HG03520 (cell line): ENCODE data around the gene IRX6.

Source experiments
- ATAC-seq: cut with Tn5 transposase; IDR thresholded peaks from one replicate; pipeline ENCODE4 v1.9.1; 2021; ENCODE audit warnings: mild to moderate bottlenecking, moderate library complexity; ENCODE audit not compliant: unreplicated experiment

IRX6 gene

DNA sequence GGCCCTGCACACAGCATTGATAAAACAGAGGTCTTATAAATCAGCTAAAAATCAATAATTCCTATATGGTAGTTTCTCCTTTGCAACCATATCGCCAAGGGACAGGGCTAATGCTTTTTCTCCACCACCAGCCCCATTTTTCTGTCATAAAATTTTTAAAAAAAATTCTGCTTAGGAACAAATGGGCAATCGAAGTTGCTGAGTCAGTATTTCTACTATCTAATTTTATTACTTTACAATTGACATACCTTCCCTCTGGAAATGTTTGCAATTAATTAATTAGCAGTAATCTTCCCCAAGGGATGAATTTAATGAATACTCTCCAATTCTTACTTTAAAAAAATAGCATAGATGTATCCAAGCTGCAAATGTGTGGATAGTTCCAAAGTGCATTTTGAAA is 1.7 kb upstream of the IRX6 start:
- no peak for ATAC-seq

DNA sequence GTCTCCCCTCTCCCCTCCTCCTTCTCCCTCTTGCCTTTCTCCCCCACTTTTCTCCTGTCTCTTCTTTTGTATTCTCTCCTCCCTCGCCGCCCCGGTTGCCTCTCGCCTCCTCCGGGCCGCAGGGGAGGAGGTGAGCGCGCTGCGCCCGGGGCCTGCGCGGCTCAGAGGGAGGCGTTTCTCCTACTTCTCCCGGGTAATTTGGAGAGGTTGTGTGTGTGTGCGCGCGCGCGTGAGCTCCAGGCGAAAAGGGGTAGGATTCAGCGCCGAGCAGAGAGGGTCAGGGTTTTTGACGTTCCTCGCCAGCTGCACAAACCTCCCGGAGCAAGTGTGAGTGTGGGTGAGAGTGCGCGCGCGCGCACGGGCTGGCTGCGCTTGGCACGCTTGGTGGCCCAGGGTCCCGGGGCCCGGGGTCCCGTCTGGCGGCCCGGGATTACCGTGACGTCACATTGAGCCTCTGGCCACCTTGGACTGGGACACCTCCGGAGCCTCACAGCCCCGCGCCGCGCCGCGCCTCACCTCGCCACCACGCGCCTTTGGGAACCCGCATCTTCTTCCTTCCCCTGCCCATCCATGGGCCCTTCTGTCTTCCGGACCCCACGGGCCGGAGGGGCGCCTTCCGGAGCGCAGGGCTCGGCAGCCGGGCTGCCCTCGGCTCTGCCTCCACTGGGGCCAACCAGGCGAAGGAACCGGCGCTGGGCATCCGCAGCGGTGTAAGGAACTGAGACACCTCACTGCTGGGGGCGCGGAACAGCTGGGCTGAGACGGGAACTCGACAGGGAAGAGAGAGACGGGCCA is 479 bp downstream of the IRX6 start:
- ATAC-seq = no peak

DNA sequence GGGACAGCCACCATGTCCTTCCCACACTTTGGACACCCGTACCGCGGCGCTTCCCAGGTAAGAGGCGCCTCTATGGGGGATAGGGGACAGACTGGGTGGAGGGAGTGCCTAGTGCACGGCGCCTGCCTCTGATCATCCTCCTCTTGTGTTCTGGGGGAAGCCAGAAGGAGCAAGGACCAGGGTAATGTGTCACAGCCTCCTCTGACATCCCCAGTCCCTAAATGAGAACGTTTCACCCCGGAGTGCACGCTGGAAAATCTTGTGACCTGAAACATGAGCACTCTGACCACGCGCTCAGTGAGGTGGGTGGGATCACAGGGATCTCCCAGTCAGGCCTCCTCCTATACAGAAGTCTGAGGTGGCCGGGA is 1.1 kb downstream of the IRX6 start:
- no peak for ATAC-seq

DNA sequence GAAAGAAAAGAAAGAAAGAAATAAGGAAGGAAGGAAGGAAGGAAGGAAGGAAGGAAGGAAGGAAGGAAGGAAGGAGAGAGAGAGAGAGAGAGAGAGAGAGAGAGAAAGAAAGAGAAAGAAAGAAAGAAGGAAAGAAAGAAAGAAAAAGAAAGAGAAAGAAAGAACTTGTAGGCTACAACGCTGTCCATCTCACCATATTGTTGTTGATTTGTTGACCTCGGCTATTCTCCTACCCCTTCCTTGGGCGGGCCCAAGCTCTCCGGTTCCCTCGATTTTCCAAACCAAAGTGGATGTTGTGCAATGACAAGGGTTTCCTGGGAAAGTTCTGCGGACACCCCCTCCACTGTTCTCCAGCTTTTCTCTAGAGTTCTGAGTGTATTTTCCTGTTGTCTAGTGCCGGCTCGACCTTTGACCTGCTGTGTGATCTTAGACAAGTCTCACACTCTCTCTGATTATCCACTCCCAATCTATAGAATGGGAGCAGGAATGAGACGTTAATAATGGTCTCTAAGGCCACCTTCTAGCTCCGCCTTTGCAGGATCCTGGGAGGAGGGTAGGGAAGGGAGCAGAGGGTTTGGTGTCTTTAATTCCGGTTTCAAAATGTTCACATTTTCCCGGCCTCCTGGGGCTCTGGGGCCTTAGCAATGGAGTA is 1.6 kb downstream of the IRX6 start:
- ATAC-seq = no peak

DNA sequence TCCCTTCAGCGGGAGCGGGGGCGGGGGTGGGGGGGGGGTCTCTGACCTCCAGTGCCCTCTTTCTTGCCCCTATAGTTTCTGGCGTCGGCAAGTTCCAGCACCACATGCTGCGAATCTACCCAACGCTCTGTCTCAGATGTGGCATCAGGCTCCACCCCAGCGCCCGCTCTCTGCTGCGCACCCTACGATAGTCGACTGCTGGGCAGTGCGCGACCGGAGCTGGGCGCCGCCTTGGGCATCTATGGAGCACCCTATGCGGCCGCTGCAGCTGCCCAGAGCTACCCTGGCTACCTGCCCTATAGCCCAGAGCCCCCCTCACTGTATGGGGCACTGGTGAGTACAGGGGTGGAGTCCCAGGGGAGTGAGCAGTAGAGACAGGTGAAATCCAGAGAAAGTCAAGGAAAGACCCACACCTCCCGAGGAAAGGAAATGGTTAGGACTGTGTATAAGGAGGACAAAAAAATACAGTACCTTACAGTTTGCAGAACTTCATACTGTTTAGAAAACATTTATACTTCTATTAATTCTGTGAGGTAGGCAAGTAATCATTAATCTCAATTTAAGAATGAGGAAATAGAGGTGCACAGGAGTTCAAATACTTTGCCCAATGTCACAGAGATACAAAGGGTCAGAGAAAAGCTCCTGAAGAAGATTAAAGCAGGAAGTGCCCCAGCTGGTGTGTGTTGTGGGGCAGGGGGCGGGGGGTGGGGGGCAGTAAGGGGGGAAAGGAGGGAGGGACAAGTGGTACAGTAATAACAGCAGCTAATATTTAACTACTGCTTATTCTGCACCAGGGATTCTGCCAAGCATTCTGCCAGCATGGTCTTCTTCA is 2.5 kb downstream of the IRX6 start:
- ATAC-seq = no peak

DNA sequence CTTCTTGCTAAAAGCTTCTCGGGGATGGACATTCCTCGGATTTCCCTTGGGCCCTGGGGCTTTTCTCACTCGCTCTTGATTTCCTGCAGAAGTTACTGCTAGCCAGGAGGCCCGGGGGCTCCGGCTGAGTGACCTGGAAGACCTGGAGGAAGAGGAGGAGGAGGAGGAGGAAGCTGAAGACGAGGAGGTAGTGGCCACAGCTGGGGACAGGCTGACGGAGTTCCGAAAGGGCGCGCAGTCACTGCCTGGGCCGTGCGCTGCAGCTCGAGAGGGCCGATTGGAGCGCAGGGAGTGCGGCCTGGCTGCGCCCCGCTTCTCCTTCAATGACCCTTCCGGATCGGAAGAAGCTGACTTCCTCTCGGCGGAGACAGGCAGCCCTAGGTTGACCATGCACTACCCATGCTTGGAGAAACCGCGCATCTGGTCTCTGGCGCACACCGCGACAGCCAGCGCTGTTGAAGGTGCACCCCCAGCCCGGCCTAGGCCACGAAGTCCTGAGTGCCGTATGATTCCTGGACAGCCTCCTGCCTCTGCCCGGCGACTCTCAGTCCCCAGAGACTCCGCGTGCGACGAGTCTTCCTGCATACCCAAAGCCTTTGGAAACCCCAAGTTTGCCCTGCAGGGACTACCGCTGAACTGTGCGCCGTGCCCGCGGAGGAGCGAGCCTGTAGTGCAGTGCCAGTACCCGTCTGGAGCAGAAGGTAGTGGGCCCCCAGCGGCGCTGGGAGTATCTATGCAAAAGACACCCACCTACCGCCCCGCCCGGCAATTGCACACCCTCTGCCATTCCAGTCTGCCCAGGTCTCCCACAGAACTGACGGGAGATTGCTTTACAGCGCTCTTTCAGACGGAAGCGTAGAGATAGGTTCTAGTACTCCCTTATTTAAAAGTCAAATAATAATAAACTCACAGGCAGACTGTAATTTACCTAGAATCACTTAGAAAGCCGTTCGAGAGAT is 4.9 kb downstream of the IRX6 start:
- no peak for ATAC-seq

DNA sequence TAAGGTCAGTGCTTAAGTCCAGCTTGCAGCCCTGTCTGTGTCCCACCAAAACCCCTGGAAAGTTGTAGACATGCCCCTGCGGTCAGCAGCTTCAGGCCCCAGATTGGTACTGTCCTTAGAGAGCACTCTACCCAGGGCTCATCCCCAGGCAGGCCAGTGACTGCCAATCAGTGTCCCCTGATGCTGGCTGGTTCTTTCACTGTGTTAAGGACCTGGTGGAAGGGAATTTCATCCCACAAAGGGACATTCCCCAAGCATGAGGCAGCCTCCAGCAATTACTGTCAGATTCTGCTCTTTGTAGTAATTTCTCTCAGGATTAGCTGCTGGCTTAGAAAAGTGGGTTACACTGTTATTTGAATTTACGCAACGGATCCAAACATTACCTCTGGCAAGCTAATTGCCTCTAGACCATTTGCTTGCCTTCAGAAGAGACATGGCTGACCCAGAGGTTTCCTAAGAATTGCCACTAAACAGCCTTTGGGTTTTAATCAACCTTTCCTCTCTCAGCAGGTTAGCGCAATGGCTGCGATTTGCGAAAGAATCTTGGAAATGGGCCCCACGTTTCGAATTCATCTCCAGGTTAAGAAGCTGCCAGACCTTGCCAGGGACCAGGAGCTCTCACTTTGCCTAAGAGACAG is 5.9 kb downstream of the IRX6 start:
- ATAC-seq = no peak

DNA sequence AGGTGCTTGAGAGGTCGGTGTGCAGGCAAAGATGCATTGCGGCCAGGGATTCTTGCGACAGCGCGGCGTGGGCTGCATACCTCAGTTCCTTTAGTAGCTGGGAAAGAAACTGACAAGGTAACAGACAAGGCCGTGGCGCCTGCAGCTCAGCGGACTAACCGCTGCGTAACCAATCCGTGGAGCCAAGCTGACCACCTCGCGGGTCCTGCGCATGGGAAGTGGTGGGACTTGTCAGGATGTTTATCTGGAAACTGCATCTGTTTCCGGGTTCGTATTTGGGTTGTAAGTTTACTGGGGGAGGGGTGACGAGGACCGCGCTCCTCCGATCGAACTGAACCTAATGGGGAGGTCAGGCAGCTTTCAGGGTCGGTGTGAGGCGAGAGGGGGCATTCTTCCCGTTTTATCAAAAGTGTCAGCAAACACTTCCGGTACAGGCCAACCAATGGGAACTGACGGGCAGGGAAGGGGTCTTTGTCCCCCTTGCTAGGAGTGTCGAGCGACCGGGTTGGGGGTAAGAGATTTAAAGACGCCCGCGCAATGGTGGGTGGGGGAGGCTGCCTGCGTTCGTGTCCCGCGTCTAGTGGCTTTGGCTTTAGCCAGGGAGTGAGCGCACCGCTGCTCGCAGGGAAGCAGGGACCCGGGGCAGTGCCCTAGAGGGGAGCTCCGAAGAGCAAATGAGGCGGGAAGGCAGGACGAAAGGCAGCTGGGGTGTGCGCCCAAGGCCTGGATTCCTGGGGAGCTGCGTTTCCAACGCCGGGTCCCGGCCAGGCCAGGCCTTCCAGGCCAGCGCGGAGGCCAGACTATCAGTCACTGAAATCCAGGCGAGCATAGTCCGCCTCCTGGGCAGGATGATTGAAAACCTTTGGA is 7.0 kb downstream of the IRX6 start:
- no peak for ATAC-seq

DNA sequence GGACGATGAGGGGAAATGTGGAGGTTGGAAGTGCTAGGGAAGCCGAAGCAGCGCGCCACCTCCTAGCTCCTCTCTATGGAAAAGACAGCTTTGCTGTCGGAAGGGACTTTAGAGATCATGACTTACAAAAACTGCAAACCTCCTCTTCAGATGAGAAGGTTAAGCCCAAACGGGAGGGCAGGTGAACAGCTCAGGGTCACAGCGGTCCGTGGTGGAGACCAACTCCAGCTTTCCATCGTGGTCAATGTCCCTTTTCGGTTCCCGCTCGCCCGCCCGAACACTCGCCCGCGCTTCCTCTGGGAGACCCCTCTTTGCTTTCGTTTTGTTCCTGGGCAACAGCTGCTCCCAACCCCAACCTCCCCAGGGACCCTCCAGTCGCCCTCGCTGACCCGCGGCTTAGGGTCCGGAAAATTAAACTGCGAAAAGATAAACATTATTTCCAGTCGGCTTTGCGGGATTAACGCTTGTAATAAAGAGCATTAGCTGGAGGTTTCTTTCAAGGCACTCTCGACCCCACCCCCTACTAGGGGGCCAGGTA is 7.7 kb downstream of the IRX6 start:
- ATAC-seq = no peak

DNA sequence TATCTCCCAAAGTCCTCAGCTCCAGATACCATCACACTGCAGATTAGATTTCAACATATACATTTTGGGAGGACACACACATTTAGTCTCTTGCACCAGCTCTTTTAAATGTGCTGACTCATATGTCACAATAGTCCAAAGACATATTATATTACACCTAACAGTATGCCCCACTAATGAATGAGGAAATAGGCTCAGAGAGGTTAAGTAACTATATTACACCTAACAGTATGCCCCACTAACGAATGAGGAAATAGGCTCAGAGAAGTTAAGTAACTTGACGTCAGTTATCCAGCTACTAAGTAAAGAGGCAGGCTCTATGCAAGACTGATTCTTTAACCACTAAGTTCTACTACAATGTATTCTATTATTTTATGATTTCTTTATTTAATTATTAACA is 9.7 kb downstream of the IRX6 start:
- no peak for ATAC-seq

DNA sequence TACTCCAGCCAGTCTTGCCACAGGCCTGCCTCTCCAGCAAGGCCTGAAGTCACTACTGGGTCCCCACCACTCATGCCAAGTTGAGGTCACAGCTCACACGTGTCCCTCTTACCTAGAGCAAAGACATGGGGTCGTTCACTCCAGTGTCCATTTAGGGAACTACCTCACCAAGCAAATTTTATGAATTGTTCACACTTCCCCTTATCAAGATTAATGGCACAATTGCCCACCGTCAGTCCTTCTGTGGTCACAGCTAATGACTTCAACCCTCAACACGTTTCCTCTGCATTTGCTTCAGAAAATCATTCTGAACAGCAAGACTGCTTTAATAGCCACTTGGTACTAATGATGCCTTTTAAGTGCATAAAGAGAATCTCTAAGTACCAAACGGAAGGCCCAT is 14.6 kb downstream of the IRX6 start:
- no peak for ATAC-seq

DNA sequence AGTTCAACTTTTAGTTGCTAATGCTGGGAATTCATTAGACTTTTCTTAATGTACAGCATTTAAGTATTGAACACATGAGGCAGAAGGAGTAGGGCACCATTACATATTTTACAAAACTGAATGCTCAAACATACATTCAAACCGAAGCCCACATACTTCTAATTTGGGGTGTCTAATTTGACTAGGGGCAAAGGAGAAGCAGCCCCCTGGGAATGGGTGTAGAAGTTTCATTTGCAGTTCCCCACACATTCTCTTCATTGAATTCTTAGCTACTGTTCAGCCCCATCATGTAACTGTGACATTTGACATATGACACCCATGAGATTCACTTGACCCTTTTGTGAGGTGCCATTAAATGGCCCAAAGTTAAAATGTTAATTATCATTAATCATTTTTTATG is 16.4 kb downstream of the IRX6 start:
- ATAC-seq = no peak

DNA sequence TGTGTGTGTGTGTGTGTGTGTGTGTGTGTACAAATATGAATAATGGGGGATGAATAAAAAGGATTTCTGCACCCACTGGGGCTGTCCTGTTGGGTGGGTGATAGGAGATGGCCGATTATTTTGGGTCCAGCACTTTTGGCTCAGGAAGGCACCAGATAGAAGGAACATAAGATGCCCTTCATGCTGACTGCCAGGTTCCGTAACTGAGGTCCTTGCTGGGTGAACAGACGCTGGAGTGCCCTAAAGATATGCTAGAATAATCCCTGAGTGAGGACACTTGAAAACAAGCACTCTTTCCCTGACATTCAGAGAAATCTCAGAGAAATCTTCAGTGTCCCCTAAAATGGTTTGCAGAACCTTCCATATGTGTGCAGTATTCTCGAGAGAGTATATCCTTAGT is 17.7 kb downstream of the IRX6 start:
- no peak for ATAC-seq

DNA sequence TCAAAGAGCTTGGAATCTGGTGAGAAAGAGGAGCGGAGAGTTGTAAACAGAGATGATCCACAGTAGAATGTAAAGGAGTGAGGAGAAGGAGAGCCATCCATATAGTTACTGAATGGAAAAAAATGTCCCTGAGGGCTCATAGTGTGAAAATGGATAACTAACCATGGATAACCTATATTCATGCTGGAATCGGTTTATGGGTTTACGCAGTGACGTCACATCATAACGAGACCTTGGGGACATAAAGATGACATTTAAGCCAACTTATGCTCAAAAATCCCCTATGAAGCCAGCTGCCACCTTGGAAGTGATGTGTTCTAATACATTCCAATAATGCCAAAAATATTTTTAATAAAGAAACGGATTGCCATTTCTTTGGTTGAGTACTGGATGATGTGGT is 22.5 kb downstream of the IRX6 start:
- ATAC-seq = no peak

DNA sequence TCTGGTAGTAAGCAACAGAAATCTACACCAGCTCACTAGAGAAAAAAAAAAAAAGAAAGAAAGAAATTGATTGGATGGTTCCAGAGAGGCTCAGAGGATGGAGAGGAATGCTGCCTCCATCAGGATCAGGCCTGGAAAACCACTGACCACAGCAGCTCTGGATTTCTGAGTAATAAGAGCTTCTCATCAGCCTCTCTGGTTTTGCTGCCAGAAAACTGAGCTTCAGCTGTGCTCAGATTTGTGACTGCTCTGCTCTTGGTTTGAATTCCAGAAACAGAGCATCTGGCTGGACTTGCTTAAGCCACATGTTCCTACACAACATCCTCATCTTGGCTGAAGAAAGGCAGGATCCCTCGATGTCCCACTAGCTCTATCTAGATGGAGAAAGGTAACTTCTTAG is 25.9 kb downstream of the IRX6 start:
- ATAC-seq = no peak

DNA sequence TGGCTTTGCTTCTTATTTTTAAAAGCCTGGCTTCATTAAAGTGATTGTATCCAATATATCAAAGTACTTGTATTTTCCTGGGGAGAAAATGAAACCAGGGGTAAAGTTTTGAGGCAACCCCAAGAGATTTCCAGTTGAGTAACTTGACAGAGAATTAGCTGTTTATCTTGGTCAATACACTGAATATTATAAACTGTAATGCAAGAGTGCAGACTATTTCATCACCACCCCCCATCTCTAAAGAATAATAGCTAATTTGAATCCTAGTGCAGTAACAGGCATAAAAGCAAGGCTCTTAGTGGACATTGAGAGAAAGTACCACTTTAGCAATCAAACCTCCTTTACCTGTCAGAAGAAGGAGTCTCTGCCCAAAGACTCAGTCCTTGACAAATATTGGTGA is 27.0 kb downstream of the IRX6 start:
- ATAC-seq = no peak

DNA sequence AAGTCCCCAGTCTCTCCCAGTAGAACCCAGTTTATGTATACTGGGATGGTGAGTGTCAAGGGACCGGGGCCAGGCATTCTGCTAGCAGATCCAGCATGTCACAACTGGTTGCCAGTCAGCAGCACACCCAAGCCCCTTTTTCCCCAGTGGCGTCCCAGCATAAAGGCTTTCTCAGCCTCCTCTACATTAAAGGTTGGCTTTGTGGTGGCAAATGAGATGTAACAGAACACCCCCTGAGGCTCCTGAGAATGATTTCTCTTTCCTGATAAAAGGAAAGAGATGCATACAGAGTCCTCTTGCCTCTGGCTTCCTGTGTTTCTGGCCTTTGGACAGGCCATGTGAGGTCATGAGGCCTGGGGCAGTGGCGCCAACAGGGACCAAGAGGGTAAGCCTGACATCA is 27.9 kb downstream of the IRX6 start:
- ATAC-seq = no peak

DNA sequence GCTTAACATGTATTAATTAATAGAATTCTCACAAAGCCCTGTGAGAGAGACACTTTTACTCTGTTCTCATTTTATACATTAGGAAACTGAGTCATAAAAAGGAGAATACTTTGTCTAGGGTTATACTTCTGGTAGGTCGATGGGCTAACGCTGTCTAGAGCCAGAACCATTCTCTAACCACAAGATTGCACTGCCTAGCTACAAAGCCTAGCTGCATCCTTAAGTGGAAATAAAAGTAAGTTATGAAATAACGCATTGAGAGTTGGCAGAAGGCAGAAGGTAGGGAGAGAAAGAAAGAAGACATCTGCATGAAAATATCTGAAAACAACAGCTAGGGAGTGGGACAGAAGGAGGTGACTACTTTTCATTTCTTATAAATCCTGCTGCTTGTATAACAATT is 33.2 kb downstream of the IRX6 start:
- no peak for ATAC-seq

DNA sequence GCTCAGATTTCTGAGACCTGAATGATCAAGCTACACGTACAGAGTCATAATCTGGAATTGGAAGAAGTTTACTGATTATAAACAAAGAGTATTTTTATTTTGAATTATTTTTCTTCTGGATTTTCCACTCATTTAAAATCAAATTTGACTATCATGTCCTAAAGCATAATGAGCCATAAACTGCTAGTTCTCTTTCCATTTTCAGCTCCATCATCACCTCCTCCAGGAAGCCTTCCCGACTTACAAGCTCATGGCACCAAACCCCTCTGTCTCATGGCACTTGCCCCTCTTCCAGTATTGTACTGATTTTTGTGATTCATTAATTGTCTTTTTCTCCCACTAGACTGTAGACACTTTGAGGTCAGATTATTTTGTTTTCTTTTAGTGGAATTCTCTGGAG is 35.9 kb downstream of the IRX6 start:
- no peak for ATAC-seq
